Activated T-cell treated with anti-CD3 and anti-CD28 coated beads, Interleukin-2, amount 50 U/mL, for 4 hours (primary cell): Measurements from ENCODE around the gene BRD8. TPM values are rescaled to one million over a fixed set of nuclear protein-coding genes. Genes with fewer than 3 reads are reported as not detected.
"Not testable (repeated sequence)": the region's sequence is repeated elsewhere in the genome, so short reads cannot be mapped to it uniquely, and the experiment has no call there.

Experiments
- ATAC-seq, 2 donors: fragments of 200-7000 bp; cut with Tn5 transposase; one replicate each; pipeline ENCODE4 v1.10.0; 2021
- DNase-seq: peaks from one replicate; pipeline ENCODE4 v3.0.0-alpha.2; 2020
- H3K27me3 Mint-ChIP-seq: one replicate; pipeline ENCODE4 v1.8.0; 2021; ENCODE audit warnings: low read depth, mixed read lengths
- H3K36me3 Mint-ChIP-seq: one replicate; pipeline ENCODE4 v1.8.0; 2022; ENCODE audit warnings: mixed read lengths; ENCODE audit not compliant: insufficient read depth
- H3K4me1 Mint-ChIP-seq: one replicate; pipeline ENCODE4 v1.8.0; 2021; ENCODE audit warnings: low read depth, mixed read lengths
- H3K4me3 Mint-ChIP-seq: one replicate; pipeline ENCODE4 v1.8.0; 2021; ENCODE audit warnings: mild to moderate bottlenecking, moderate library complexity, mixed read lengths
- H3K9me3 Mint-ChIP-seq: one replicate; pipeline ENCODE4 v1.8.0; 2021; ENCODE audit warnings: mixed read lengths
- total RNA-seq, 3 donors: library from RNA; stranded (reverse); gene quantifications; one replicate each; pipeline ENCODE4 v1.2.1, GENCODE V29; 2021

BRD8 gene
- total RNA-seq, 3 donors from 2014 or later: 30.4 to 44.2 (median 39.3) TPM

DNA sequence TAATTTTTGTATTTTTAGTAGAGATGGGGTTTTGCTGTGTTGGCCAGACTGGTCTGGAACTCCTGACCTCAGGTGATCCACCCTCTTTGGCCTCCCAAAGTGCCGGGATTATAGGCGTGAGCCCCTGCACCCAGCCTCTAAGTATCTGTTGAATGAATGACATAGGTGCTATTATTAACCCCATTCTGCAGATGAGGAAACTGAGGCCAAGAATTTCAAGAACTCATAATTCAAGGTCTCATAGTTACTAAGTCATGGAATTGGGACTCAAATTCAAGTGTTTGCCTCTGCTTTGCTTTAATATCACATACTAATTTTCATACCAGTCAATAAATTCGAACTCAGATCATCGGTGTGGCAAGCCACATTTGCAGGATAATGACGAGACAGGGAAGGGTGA is 2.4 kb upstream of the BRD8 start:
- DNase-seq: no peak
- Mint-ChIP-seq H3K4me3 (no peak overlapping the region), H3K27me3 (no peaks in the 10 kb centered on the region), H3K36me3 (peaks cover 6% of the 10 kb centered on the region), H3K9me3 (no peaks in the 10 kb centered on the region), H3K4me1 (peaks cover 8% of the 10 kb centered on the region)
- ATAC-seq: no peak

GRCh38 chr5:138180183-138180782 is 1.9 kb upstream of the BRD8 start:
- Mint-ChIP-seq H3K9me3 (no peaks in the 10 kb centered on the region), H3K4me1 (peaks cover 9% of the 10 kb centered on the region), H3K27me3 (no peaks in the 10 kb centered on the region), H3K36me3 (peaks cover 6% of the 10 kb centered on the region), H3K4me3 (peak overlapping the region; percentile 49)
- DNase-seq: no peak
- ATAC-seq: no peak

GRCh38 chr5:138179277-138179857 is 937 bp upstream of the BRD8 start:
- Mint-ChIP-seq H3K9me3 (no peaks in the 10 kb centered on the region), H3K27me3 (no peaks in the 10 kb centered on the region), H3K4me3 (no peak overlapping the region), H3K36me3 (peaks cover 2% of the 10 kb centered on the region), H3K4me1 (peaks cover 11% of the 10 kb centered on the region)
- ATAC-seq: no peak
- no peak for DNase-seq

DNA sequence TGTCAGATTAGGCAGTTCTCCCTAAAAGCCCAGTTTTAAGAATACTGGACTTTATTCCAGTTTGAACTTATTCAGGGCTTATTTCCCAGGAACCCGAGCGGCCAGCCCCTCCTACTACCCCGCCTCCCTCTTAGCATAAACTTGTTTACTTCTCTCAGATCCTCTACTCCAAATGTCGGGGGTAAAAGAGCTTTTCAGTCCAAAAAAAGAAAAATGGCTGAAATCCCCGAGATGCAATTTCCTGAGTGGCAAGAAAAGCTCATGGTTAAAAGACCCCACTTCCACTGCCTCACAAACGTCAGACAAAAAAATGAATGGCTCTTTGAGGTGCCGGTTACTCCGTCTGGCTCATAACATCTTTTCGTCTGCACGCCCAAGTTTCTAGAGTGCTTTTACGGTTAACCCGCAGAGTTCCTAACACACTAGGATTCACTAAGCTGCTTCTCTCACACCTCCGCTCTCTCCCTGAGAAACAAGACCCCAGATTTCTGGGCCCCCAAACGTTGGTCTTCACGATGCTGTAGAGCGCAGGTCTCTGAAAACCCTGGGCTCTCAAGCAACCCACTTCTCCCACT is 402 bp downstream of the BRD8 start:
- Mint-ChIP-seq H3K4me1 (peaks cover 11% of the 10 kb centered on the region), H3K4me3 (no peak overlapping the region), H3K27me3 (no peaks in the 10 kb centered on the region), H3K9me3 (no peaks in the 10 kb centered on the region), H3K36me3 (peaks cover 7% of the 10 kb centered on the region)
- DNase-seq (no peak), ATAC-seq (no peak)

DNA sequence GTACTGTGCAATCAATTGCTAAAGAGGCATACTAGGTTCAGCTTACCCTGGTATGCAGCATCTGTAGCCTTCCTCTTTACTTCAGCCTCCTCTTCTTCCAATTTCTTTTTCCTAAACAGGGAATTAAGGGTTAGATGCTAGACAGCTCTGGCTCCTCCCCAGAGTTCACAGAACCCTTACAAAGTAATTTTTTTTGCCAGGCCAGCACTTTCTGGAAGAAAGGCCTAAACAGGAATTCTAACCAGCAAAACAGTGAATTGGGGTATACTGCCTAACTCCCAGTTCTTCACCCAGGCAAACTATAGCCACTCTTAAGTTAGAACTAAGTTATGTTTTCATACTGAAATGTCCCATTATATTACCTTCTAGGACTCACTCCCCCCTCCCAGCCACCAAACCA is 8.1 kb downstream of the BRD8 start:
- Mint-ChIP-seq H3K36me3 (peaks cover 50% of the 10 kb centered on the region), H3K4me3 (no peak overlapping the region), H3K27me3 (no peaks in the 10 kb centered on the region), H3K4me1 (peaks cover 2% of the 10 kb centered on the region), H3K9me3 (no peaks in the 10 kb centered on the region)
- no peak for DNase-seq
- ATAC-seq: no peak

GRCh38 chr5:138169124-138169523 is 9.3 kb downstream of the BRD8 start:
- DNase-seq (no peak), ATAC-seq (no peak)
- Mint-ChIP-seq H3K27me3 (no peaks in the 10 kb centered on the region), H3K36me3 (peaks cover 60% of the 10 kb centered on the region), H3K4me1 (no peaks in the 10 kb centered on the region), H3K4me3 (no peak overlapping the region), H3K9me3 (no peaks in the 10 kb centered on the region)

DNA sequence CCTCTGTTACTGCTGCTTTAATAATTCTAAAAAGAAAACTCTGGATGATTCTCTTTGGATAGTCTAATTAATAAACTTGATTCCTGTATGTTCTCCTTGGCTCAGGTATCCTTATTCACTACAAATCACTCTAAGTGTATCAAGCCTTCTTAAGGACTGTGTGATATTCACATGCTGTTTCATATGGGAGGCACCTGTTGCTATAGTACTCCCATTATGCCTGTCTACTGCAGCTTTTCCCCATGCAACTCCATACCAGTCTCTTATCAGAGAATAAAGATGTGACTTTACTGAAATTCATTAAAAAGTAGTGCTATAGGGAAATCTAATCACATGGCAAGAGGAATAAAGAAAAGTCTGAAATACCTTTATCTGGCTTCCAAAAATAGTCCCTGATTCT is 14.7 kb downstream of the BRD8 start:
- no peak overlapping the region for H3K4me3 Mint-ChIP-seq
- no peaks in the 10 kb centered on the region for H3K9me3 Mint-ChIP-seq
- H3K36me3 Mint-ChIP-seq: peaks cover 65% of the 10 kb centered on the region
- ATAC-seq (no peak), DNase-seq (no peak)
- H3K4me1 Mint-ChIP-seq: no peaks in the 10 kb centered on the region
- H3K27me3 Mint-ChIP-seq: no peaks in the 10 kb centered on the region

DNA sequence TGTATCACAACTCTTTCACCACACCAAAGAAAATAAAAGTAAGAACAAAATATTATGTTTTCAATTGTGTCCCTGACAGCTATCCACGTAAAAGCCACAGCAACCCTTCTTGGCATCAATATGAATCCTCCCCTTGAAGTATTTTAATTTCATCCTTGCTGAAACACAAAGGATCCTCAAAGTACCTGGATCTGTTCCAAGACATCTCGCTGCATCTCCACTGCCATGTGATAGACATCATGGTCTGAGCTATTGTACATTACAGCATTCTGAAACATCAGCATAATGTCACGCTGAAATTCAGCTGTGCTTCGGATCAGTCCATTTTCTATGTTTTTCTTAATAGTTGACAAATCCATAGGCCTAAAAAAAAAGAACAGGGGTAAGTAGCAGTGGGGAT is 17.7 kb downstream of the BRD8 start:
- Mint-ChIP-seq H3K36me3 (peaks cover 56% of the 10 kb centered on the region), H3K9me3 (no peaks in the 10 kb centered on the region), H3K4me3 (no peak overlapping the region), H3K4me1 (no peaks in the 10 kb centered on the region), H3K27me3 (no peaks in the 10 kb centered on the region)
- ATAC-seq (no peak), DNase-seq (no peak)

DNA sequence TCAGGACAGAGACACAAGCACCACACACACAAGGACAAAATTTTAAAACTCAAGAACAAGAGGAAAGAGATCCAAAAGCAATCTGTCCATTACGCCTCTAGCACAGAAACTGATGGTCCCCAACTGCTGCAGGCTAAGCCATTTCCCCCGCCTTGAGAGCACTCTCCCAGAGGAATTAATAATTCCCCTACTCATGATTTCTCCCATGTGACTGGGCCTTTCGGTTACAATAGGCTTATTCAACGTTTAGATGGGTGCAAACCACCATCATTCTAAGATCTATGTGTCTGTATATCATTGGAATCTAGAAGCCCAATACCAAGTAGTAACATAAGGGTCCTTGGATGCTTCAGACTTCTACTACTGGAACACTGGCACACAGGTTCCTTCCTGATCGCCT is 18.8 kb downstream of the BRD8 start:
- no peaks in the 10 kb centered on the region for H3K4me1 Mint-ChIP-seq
- ATAC-seq (no peak), DNase-seq (no peak)
- H3K4me3 Mint-ChIP-seq: no peak overlapping the region
- no peaks in the 10 kb centered on the region for H3K27me3 Mint-ChIP-seq
- no peaks in the 10 kb centered on the region for H3K9me3 Mint-ChIP-seq
- peaks cover 50% of the 10 kb centered on the region for H3K36me3 Mint-ChIP-seq

DNA sequence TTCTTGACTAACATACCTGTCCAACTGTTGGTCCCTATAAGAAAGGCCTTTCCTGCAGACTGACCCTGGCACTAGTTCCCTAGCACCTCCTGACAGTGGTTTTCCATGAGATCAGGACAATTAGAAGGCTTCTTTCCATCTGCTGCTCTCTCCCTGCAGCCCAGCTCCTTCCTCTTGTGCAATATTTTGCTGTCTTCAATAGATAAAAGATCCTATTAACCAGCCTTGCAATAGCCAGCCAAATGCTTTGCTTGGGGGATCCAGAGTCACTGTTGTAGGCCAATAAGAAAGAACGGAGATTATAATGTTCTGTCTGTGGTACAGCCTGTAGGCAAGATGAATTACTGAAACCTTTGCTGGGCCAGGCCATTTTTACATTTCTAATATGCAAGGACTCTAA is 20.8 kb downstream of the BRD8 start:
- Mint-ChIP-seq H3K27me3 (no peaks in the 10 kb centered on the region), H3K36me3 (peaks cover 31% of the 10 kb centered on the region), H3K9me3 (no peaks in the 10 kb centered on the region), H3K4me3 (no peak overlapping the region), H3K4me1 (no peaks in the 10 kb centered on the region)
- DNase-seq (no peak), ATAC-seq (no peak)

DNA sequence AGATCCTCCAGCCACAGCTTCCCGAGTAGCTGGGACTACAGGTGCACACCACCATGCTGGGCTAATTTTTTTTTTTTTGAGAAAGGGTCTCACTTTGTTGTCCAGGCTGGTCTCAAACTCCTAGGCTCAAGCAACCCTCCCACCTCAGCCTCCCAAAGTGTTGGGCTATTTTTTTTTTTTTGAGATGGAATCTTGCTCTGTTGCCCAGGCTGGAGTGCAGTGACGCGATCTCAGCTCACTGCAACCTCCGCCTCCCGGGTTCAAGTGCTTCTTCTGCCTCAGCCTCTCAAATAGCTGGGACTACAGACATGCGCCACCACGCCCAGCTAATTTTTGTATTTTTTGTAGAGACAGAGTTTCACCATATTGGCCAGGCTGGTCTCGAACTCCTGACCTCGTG is 22.5 kb downstream of the BRD8 start:
- not testable (repeated sequence) for H3K4me3 Mint-ChIP-seq, H3K27me3 Mint-ChIP-seq, H3K4me1 Mint-ChIP-seq

GRCh38 chr5:138149530-138149929 is 28.9 kb downstream of the BRD8 start:
- no peak for DNase-seq
- ATAC-seq: no peak
- H3K36me3 Mint-ChIP-seq: no peaks in the 10 kb centered on the region
- H3K27me3 Mint-ChIP-seq: no peaks in the 10 kb centered on the region
- no peaks in the 10 kb centered on the region for H3K4me1 Mint-ChIP-seq
- no peaks in the 10 kb centered on the region for H3K9me3 Mint-ChIP-seq
- no peak overlapping the region for H3K4me3 Mint-ChIP-seq

More for the DNA sequence above, 22.5 kb downstream of the BRD8 start:
- H3K9me3 Mint-ChIP-seq, ATAC-seq, DNase-seq: not testable (repeated sequence)
- H3K36me3 Mint-ChIP-seq: peaks cover 30% of the 10 kb centered on the region

DNA sequence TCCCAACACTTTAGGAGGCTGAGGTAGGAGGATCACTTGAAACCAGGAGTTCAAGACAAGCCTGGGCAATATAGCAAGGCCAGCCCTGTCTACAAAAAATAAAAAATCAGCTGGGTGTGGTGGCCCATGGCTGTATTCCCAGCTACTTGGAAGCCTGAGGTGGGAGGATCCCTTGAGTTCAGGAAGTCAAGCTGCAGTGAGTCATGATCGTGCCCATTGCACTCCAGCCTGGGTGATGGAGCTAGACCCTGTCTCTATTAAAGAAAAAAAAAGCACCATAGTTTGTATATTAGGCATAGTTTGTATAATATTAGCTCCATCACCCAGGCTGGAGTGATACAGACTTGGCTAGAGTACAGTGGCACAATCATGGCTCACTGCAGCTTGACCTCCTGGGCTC is 29.6 kb downstream of the BRD8 start:
- Mint-ChIP-seq H3K4me3 (no peak overlapping the region), H3K27me3 (no peaks in the 10 kb centered on the region), H3K36me3 (no peaks in the 10 kb centered on the region), H3K9me3 (no peaks in the 10 kb centered on the region), H3K4me1 (no peaks in the 10 kb centered on the region)
- ATAC-seq (no peak), DNase-seq (no peak)

DNA sequence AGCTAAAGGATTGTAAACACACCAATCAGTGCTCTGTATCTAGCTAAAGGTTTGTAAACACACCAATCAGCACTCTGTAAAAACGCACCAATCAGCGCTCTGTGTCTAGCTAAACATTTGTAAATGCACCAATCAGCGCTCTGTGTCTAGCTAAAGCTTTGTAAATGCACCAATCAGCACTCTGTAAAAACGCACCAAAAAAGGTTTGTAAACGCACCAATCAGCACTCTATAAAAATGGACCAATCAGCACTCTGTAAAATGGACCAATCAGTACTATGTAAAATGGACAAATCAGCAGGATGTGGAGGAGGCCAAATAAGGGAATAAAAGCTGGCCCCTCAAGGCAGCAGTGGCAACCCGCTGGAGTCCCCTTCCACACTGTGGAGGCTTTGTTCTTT is 34.9 kb downstream of the BRD8 start:
- not testable (repeated sequence) for H3K4me3 Mint-ChIP-seq, H3K36me3 Mint-ChIP-seq, DNase-seq, ATAC-seq, H3K9me3 Mint-ChIP-seq, H3K27me3 Mint-ChIP-seq, H3K4me1 Mint-ChIP-seq

GRCh38 chr5:138141734-138142133 is 36.7 kb downstream of the BRD8 start:
- DNase-seq (no peak), ATAC-seq (no peak)
- no peak overlapping the region for H3K4me3 Mint-ChIP-seq
- no peaks in the 10 kb centered on the region for H3K4me1 Mint-ChIP-seq
- no peaks in the 10 kb centered on the region for H3K9me3 Mint-ChIP-seq
- H3K36me3 Mint-ChIP-seq: no peaks in the 10 kb centered on the region
- H3K27me3 Mint-ChIP-seq: peaks cover 9% of the 10 kb centered on the region
